GM18909 (cell line): Measurements from ENCODE around the gene IL6R.

ENCODE experiments used
- ATAC-seq: cut with Tn5 transposase; IDR thresholded peaks from one replicate; pipeline ENCODE4 v1.9.1; 2021; ENCODE audit warnings: mild to moderate bottlenecking; ENCODE audit not compliant: unreplicated experiment, poor library complexity

The IL6R gene

GRCh38 chr1:154443274-154444013 is 38.3 kb downstream of the IL6R start:
- ATAC-seq = no peak

GRCh38 chr1:154445040-154445472 is 39.9 kb downstream of the IL6R start:
- ATAC-seq = peak; percentile 65

GRCh38 chr1:154446292-154446691 is 41.1 kb downstream of the IL6R start:
- ATAC-seq = no peak

- no peak for ATAC-seq
Measured at GRCh38 chr1:154446789-154447188, 41.6 kb downstream of the IL6R start.

GRCh38 chr1:154448331-154448811 is 43.2 kb downstream of the IL6R start:
- no peak for ATAC-seq

GRCh38 chr1:154453161-154453560 is 48.0 kb downstream of the IL6R start:
- ATAC-seq = no peak

- ATAC-seq = no peak
Measured at GRCh38 chr1:154453574-154454352, 48.6 kb downstream of the IL6R start.

GRCh38 chr1:154454386-154455120 is 49.4 kb downstream of the IL6R start:
- no peak for ATAC-seq

GRCh38 chr1:154456631-154457030 is 51.5 kb downstream of the IL6R start:
- ATAC-seq = no peak

GRCh38 chr1:154459080-154459479 is 53.9 kb downstream of the IL6R start:
- ATAC-seq = no peak

GRCh38 chr1:154460695-154461260 is 55.6 kb downstream of the IL6R start:
- ATAC-seq = no peak

GRCh38 chr1:154463512-154463990 is 58.4 kb downstream of the IL6R start:
- no peak for ATAC-seq

GRCh38 chr1:154465621-154466195 is 60.6 kb downstream of the IL6R start:
- ATAC-seq = no peak

- no peak for ATAC-seq
Measured at GRCh38 chr1:154466206-154466605, 61.1 kb downstream of the IL6R start.

- no peak for ATAC-seq
Measured at GRCh38 chr1:154466921-154467417, 61.8 kb downstream of the IL6R start.

- ATAC-seq = no peak
Measured at GRCh38 chr1:154467434-154468102, 62.4 kb downstream of the IL6R start.

GRCh38 chr1:154468535-154469250 is 63.5 kb downstream of the IL6R start:
- no peak for ATAC-seq

- no peak for ATAC-seq
Measured at GRCh38 chr1:154469844-154470560, 64.9 kb downstream of the IL6R start.
